ENCODE measurements around the gene RARB.

Gene RARB

GRCh38 chr3:25556447-25556846 is 128.4 kb downstream of the RARB start:
- peak in 1 of 2 experiments; percentile 4 for DNase-seq

- no peak for DNase-seq
These were observed 129.6 kb downstream of the RARB start for GRCh38 chr3:25557694-25558093.

GRCh38 chr3:25558121-25558520 is 130.1 kb downstream of the RARB start:
- DNase-seq: no peak

GRCh38 chr3:25558796-25559195 is 130.7 kb downstream of the RARB start:
- no peak for DNase-seq

GRCh38 chr3:25563601-25564000 is 135.5 kb downstream of the RARB start:
- no peak for DNase-seq

- no peak for DNase-seq
These were observed 136.0 kb downstream of the RARB start for GRCh38 chr3:25564075-25564474.

GRCh38 chr3:25565807-25566206 is 137.7 kb downstream of the RARB start:
- DNase-seq: no peak

GRCh38 chr3:25566358-25566920 is 138.4 kb downstream of the RARB start:
- DNase-seq: no peak

- no peak for DNase-seq
These were observed 139.3 kb downstream of the RARB start for GRCh38 chr3:25567388-25567787.

GRCh38 chr3:25567806-25568524 is 139.9 kb downstream of the RARB start:
- DNase-seq: no peak

GRCh38 chr3:25568525-25569078 is 140.5 kb downstream of the RARB start:
- DNase-seq: no peak

GRCh38 chr3:25571285-25571684 is 143.2 kb downstream of the RARB start:
- DNase-seq: no peak

GRCh38 chr3:25572336-25572735 is 144.3 kb downstream of the RARB start:
- no peak for DNase-seq

- no peak for DNase-seq
These were observed 144.9 kb downstream of the RARB start for GRCh38 chr3:25572919-25573385.

- no peak for DNase-seq
These were observed 145.5 kb downstream of the RARB start for GRCh38 chr3:25573386-25574171.

GRCh38 chr3:25574172-25574765 is 146.2 kb downstream of the RARB start:
- DNase-seq: no peak

GRCh38 chr3:25575001-25575400 is 146.9 kb downstream of the RARB start:
- DNase-seq: no peak

GRCh38 chr3:25576146-25576545 is 148.1 kb downstream of the RARB start:
- DNase-seq: no peak

GRCh38 chr3:25576831-25577454 is 148.9 kb downstream of the RARB start:
- DNase-seq: no peak

- no peak for DNase-seq
These were observed 150.0 kb downstream of the RARB start for GRCh38 chr3:25578059-25578458.

GRCh38 chr3:25580534-25580933 is 152.5 kb downstream of the RARB start:
- DNase-seq: no peak

GRCh38 chr3:25581335-25581734 is 153.3 kb downstream of the RARB start:
- DNase-seq: no peak

GRCh38 chr3:25581823-25582222 is 153.8 kb downstream of the RARB start:
- DNase-seq: no peak
